Body of pancreas (tissue), 4 donors: ENCODE measurements around the gene FAM186B. TPM values are rescaled to one million over a fixed set of nuclear protein-coding genes. Genes with fewer than 3 reads are reported as not detected.

ENCODE experiments used
- ATAC-seq: fragments of 150-250 bp; one replicate; pipeline ENCODE4 v1.9.1; 2016
- DNase-seq, 4 donors: peaks; one replicate each; pipeline ENCODE4 v3.0.0-alpha.2; 2019
- H3K27ac ChIP-seq, 4 donors: fragments of 200-600 bp; sonication (generic); 1 replicate in 3 of 4; 2 replicates in 1 of 4; pipeline versions ENCODE4 v1.5.1 to v1.6.1; 2016 to 2019; ENCODE audit warnings: mild to moderate bottlenecking in 1 of 4, mixed read lengths in 1 of 4, moderate library complexity in 1 of 4
- H3K27me3 ChIP-seq, 2 donors: fragments of 200-600 bp; sonication (generic); one replicate each; pipeline ENCODE4 v1.6.0; 2016; ENCODE audit warnings: mild to moderate bottlenecking in 1 of 2
- H3K36me3 ChIP-seq, 2 donors: fragments of 200-600 bp; sonication (generic); replicated peaks in 1 of 2; 2 replicates each; pipeline ENCODE4 v1.5.1; 2016; ENCODE audit warnings: low read depth in 2 of 2; ENCODE audit not compliant: insufficient read depth in 1 of 2
- H3K4me1 ChIP-seq: fragments of 200-600 bp; sonication (generic); one replicate; pipeline ENCODE4 v1.6.0; 2016
- H3K4me3 ChIP-seq, 2 donors: fragments of 200-600 bp; sonication (generic); 1 replicate in 1 of 2; 2 replicates in 1 of 2; pipeline ENCODE4 v1.5.1; 2016 to 2019
- H3K9me3 ChIP-seq, 3 donors: fragments of 200-600 bp; sonication (generic); 1 replicate in 2 of 3; 2 replicates in 1 of 3; pipeline ENCODE4 v1.5.1; 2016
- POLR2A ChIP-seq, 3 donors: fragments of 450-650 bp; IDR thresholded peaks; one replicate each; pipeline ENCODE4 v1.6.1; 2016; ENCODE audit warnings: antibody characterized with exemption in 3 of 3, mild to moderate bottlenecking in 2 of 3
- WGBS, 2 donors: methylation state at CpG; one replicate each; pipeline ENCODE4 v1.1.5; 2017; 5-methylcytosine and 5-hydroxymethylcytosine counted together
- intact Hi-C: fragments of 100-400 bp; cut with DNase I; formaldehyde crosslinking; loops from one replicate; pipeline ENCODE4 v1.15.1; 2023
- total RNA-seq, 2 donors: library from RNA; depleted of rRNA; stranded (reverse); fragments of >200 nt; gene quantifications; one replicate each; pipeline ENCODE4 v1.1.0, GENCODE V29; 2016
- TF ChIP-seq, protein P1 (sequence below), 7 experiments: fragments of 450-650 bp in 4 of 7; fragments of 200-600 bp in 3 of 7; sonication (generic) in 3 of 7; IDR thresholded peaks; one replicate each; pipeline ENCODE4 v1.5.1; 2016 to 2019; ENCODE audit warnings: antibody characterized with exemption in 7 of 7

FAM186B gene
- total RNA-seq, 2 donors from 2014 or later, result 0.78 TPM; not detected in 1

DNA sequence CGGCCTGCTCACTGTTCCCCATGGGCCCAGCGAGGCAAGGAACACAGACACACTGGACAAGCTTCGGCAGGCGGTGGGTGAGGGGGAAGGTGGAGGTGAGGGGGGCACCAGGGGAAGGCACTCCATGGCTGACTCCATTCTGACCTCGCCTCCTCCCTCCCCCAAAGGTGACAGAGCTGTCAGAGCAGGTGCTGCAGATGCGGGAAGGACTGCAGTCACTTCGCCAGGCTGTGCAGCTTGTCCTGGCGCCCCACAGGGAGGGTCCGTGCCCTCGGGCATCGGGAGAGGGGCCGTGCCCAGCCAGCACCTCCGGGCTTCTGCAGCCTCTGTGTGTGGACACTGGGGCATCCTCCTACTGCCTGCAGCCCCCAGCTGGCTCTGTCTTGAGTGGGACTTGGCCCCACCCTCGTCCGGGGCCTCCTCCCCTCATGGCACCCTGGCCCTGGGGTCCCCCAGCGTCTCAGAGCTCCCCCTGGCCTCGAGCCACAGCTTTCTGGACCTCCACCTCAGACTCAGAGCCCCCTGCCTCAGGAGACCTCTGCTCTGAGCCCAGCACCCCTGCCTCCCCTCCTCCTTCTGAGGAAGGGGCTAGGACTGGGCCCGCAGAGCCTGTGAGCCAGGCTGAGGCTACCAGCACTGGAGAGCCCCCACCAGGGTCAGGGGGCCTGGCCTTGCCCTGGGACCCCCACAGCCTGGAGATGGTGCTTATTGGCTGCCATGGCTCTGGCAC lies 48.1 kb downstream of the FAM186B start:
- TF ChIP-seq, protein P1, sequence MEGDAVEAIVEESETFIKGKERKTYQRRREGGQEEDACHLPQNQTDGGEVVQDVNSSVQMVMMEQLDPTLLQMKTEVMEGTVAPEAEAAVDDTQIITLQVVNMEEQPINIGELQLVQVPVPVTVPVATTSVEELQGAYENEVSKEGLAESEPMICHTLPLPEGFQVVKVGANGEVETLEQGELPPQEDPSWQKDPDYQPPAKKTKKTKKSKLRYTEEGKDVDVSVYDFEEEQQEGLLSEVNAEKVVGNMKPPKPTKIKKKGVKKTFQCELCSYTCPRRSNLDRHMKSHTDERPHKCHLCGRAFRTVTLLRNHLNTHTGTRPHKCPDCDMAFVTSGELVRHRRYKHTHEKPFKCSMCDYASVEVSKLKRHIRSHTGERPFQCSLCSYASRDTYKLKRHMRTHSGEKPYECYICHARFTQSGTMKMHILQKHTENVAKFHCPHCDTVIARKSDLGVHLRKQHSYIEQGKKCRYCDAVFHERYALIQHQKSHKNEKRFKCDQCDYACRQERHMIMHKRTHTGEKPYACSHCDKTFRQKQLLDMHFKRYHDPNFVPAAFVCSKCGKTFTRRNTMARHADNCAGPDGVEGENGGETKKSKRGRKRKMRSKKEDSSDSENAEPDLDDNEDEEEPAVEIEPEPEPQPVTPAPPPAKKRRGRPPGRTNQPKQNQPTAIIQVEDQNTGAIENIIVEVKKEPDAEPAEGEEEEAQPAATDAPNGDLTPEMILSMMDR (IDR thresholded peaks at IDR 0.05), result no peak
- TF ChIP-seq POLR2A (IDR thresholded peaks at IDR 0.05), result no peak
- ATAC-seq (no peak), DNase-seq (no peak)
- Histone ChIP-seq H3K4me1 (peaks cover 4% of the 10 kb centered on the region), H3K27ac (no peak overlapping the region), H3K27me3 (no peaks in the 10 kb centered on the region), H3K4me3 (no peak overlapping the region), H3K9me3 (no peaks in the 10 kb centered on the region), H3K36me3 (peaks cover 21 to 25% of the 10 kb centered on the region in 2 donors)
- intact Hi-C loops, result no loop called here
- 80 to 81% methylated on average over 7 to 17 of the region's 18 CpGs for WGBS, 2 donors

DNA sequence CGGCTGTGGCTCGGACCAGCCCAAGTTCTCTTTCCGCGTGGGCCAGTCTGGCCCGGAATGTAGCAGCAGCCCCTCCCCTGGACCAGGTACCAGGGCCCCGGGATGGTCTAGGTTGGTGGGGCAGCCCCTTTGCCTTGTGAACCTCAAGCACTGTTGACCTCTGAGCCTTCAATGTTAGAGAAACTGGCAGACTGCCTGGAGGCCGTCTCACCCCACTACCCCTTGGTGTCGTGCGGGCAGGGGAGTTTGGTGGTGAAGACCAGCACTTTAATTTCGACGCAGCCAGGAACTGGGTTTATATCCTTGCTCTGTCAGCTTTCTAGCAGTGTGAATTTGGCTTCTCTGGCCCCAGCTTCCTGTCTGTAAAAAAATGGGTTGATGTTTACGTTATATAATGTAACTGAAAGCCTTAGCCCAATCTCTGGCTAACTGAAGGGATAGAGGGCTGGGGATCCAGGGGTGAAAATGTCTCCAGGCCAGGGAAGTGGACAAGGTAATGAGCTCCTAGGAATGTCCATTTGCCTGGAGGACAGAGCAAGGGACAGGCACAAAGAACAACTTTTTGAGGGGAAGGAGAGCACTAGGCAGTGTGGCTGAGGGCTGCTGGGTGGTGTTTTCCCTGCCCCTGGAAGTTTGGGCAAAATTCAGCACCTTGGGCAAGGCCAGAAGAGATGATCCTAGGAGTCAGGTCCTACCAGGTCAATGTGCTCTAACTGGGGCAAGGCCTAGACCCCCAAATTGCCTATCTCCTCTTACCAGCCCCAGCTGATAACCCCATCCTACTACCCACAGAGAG lies 48.9 kb downstream of the FAM186B start:
- ATAC-seq (no peak), DNase-seq (no peak)
- Histone ChIP-seq H3K27ac (no peak overlapping the region), H3K9me3 (no peaks in the 10 kb centered on the region), H3K4me1 (peaks cover 12% of the 10 kb centered on the region), H3K27me3 (no peaks in the 10 kb centered on the region), H3K36me3 (peaks cover 18 to 19% of the 10 kb centered on the region in 2 donors), H3K4me3 (no peak overlapping the region)
- 78 to 92% methylated on average over 8 to 12 of the region's 12 CpGs for WGBS, 2 donors
- intact Hi-C loops, result no loop called here
- TF ChIP-seq POLR2A (IDR thresholded peaks at IDR 0.05), result no peak
- TF ChIP-seq, protein P1 (IDR thresholded peaks at IDR 0.05), result no peak

DNA sequence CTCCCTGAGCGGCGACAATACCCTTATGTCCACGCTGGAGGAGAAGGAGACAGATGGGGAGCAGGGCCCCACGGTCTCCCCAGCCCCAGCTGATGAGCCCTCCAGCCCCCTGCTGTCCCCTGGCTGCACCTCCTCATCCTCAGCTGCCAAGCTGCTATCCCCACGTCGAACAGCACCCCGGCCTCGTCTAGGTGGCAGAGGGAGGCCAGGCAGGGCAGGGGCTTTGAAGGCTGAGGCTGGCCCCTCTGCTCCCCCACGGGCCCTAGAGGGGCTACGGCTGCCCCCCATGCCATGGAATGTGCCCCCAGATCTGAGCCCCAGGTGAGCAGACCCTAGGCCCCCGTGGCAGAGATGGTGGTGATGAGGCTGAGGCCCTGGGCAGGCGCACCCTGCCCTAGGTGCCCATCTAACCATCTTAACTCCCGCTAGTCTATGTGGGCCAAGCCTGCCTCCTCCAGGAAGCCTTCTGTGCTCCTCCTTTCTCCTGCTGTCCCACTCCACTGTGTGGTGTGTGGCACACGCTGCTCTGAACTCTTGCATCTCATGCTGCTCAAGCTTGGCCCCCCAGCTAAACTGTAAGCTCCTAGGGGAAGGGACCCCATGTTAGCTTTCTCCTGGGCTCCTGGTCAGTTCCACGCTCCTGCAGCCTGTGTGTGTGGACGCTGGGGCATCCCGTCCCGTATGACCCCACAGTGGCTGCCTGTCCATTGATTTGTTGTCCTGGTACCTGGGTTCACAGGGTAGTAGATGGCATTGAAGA lies 49.6 kb downstream of the FAM186B start:
- TF ChIP-seq, protein P1 (IDR thresholded peaks at IDR 0.05), result no peak
- no peak for TF ChIP-seq POLR2A (IDR thresholded peaks at IDR 0.05)
- 80 to 93% methylated on average over 5 to 18 of the region's 18 CpGs for WGBS, 2 donors
- no peak overlapping the region for H3K27ac ChIP-seq

DNA sequence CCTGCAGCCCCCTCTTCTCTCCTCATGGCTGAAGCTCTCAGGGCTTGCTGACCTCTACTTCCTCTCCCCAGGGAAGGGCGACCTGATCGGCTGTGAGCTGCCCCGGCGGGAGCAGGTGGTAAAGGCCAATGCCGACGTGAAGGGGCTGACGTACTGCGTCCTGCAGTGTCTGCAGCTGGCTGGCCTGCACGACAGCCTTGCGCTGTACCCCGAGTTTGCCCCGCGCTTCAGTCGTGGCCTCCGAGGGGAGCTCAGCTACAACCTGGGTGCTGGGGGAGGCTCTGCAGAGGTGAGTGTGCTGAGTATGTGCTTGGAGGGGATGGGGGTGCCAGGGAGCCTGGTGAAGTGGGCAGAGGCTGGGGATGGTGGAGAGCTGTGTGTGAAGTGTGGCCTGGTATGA lies 51.2 kb downstream of the FAM186B start:
- H3K27ac ChIP-seq, result no peak overlapping the region
- no peak for ATAC-seq
- no peaks in the 10 kb centered on the region for H3K9me3 ChIP-seq
- TF ChIP-seq POLR2A (IDR thresholded peaks at IDR 0.05), result no peak
- TF ChIP-seq, protein P1 (IDR thresholded peaks at IDR 0.05), result no peak
- H3K27me3 ChIP-seq, result no peaks in the 10 kb centered on the region
- WGBS, 2 donors, result 72 to 74% methylated on average over 12 to 15 of the region's 15 CpGs
- H3K4me3 ChIP-seq, result no peak overlapping the region
- intact Hi-C loops, result no loop called here
- no peak for DNase-seq
- H3K36me3 ChIP-seq, result peaks cover 10 to 17% of the 10 kb centered on the region in 2 donors
- peaks cover 28% of the 10 kb centered on the region for H3K4me1 ChIP-seq

More for the DNA sequence above, 49.6 kb downstream of the FAM186B start:
- Histone ChIP-seq H3K4me1 (peaks cover 20% of the 10 kb centered on the region), H3K4me3 (no peak overlapping the region), H3K27me3 (no peaks in the 10 kb centered on the region), H3K9me3 (no peaks in the 10 kb centered on the region), H3K36me3 (peaks cover 16 to 18% of the 10 kb centered on the region in 2 donors)
- intact Hi-C loops, result no loop called here
- DNase-seq (no peak), ATAC-seq (no peak)
